ENCODE data around the gene FLRT2.

The FLRT2 gene

GRCh38 chr14:85529803-85530574 lies at the start of gene FLRT2:
FLRT2 (plus strand) TSS chr14:85530144; CDS start chr14:85621515, 91,371 bp downstream.
- no peak for DNase-seq

- DNase-seq, result no peak
Observed at GRCh38 chr14:85481471-85481870, 48.5 kb upstream of the FLRT2 start.

GRCh38 chr14:85482552-85482951 lies 47.4 kb upstream of the FLRT2 start:
- no peak for DNase-seq

- no peak for DNase-seq
Observed at GRCh38 chr14:85483037-85483436, 46.9 kb upstream of the FLRT2 start.

GRCh38 chr14:85483652-85484051 lies 46.3 kb upstream of the FLRT2 start:
- no peak for DNase-seq

GRCh38 chr14:85487215-85487614 lies 42.7 kb upstream of the FLRT2 start:
- no peak for DNase-seq

- DNase-seq, result no peak
Observed at GRCh38 chr14:85501751-85502150, 28.2 kb upstream of the FLRT2 start.

- DNase-seq, result no peak
Observed at GRCh38 chr14:85508863-85509262, 21.1 kb upstream of the FLRT2 start.

GRCh38 chr14:85512451-85512850 lies 17.5 kb upstream of the FLRT2 start:
- DNase-seq, result no peak

- DNase-seq, result no peak
Observed at GRCh38 chr14:85514487-85514886, 15.5 kb upstream of the FLRT2 start.

- DNase-seq, result no peak
Observed at GRCh38 chr14:85516239-85517113, 13.5 kb upstream of the FLRT2 start.

- DNase-seq, result no peak
Observed at GRCh38 chr14:85517114-85517688, 12.7 kb upstream of the FLRT2 start.

- DNase-seq, result no peak
Observed at GRCh38 chr14:85519661-85520305, 10.2 kb upstream of the FLRT2 start.

GRCh38 chr14:85520581-85520980 lies 9.4 kb upstream of the FLRT2 start:
- no peak for DNase-seq

GRCh38 chr14:85523624-85524023 lies 6.3 kb upstream of the FLRT2 start:
- DNase-seq, result no peak

- no peak for DNase-seq
Observed at GRCh38 chr14:85527006-85527405, 2.9 kb upstream of the FLRT2 start.

GRCh38 chr14:85527445-85528035 lies 2.4 kb upstream of the FLRT2 start:
- DNase-seq, result no peak

GRCh38 chr14:85528080-85528896 lies 1.7 kb upstream of the FLRT2 start:
- DNase-seq, result no peak

- DNase-seq, result no peak
Observed at GRCh38 chr14:85528897-85529631, 880 bp upstream of the FLRT2 start.

GRCh38 chr14:85530626-85531025 lies 682 bp downstream of the FLRT2 start:
- no peak for DNase-seq

GRCh38 chr14:85531141-85531586 lies 1.2 kb downstream of the FLRT2 start:
- DNase-seq, result no peak

All from CD4-positive, alpha-beta T cell treated with Interleukin-21 for 1 hour (primary cell).